GM12891 (cell line): ENCODE results near the gene ICA1.
A peak's percentile ranks its signal among the peaks of the same experiment; 100 is the strongest.
"Not testable (repeated sequence)": the region's sequence is repeated elsewhere in the genome, so short reads cannot be mapped to it uniquely, and the experiment has no call there.

ENCODE experiments used
- DNase-seq: peaks from one replicate; pipeline ENCODE4 v3.0.0; 2011; ENCODE audit warnings: low spot score; ENCODE audit not compliant: insufficient read length
- FAIRE-seq: peaks from 2 replicates; lab custom pipeline; 2011; peaks lifted over from hg19 to GRCh38; lab: Jason Lieb, UNC
- PAX5 ChIP-seq: IDR thresholded peaks from 2 replicates; pipeline ENCODE4 v1.6.1; 2011; ENCODE audit warnings: low read length, moderate library complexity, mild to moderate bottlenecking; ENCODE audit not compliant: insufficient read depth, severe bottlenecking
- POLR2A ChIP-seq: IDR thresholded peaks from 2 replicates; pipeline ENCODE4 v1.6.1; 2011; ENCODE audit warnings: low read depth, low read length, control low read depth
- POLR2AphosphoS5 ChIP-seq: IDR thresholded peaks from 2 replicates; pipeline ENCODE4 v1.6.1; 2011; ENCODE audit warnings: low read depth, low read length, control low read depth
- POU2F2 ChIP-seq: IDR thresholded peaks from 2 replicates; pipeline ENCODE4 v1.6.1; 2011; ENCODE audit warnings: low read depth, mild to moderate bottlenecking, control low read depth, low read length, moderate library complexity
- SPI1 ChIP-seq: IDR thresholded peaks from 2 replicates; pipeline ENCODE4 v1.6.1; 2011; ENCODE audit warnings: low read depth, low read length, control low read depth
- TAF1 ChIP-seq: IDR thresholded peaks from 2 replicates; pipeline ENCODE4 v1.6.1; 2011; ENCODE audit warnings: low read depth, low read length, control low read depth

ICA1 gene

GRCh38 chr7:8114175-8114574, 147.8 kb downstream of the ICA1 start:
- DNase-seq (no peak), FAIRE-seq (no peak)
- TF ChIP-seq POLR2A, result no peak
- TF ChIP-seq POLR2AphosphoS5, result no peak
- TF ChIP-seq POU2F2, result no peak
- no peak for TF ChIP-seq PAX5
- TF ChIP-seq SPI1, result no peak
- no peak for TF ChIP-seq TAF1

- FAIRE-seq (peak; percentile 50), DNase-seq (no peak)
- no peak for TF ChIP-seq PAX5
- TF ChIP-seq POLR2AphosphoS5, result no peak
- no peak for TF ChIP-seq POLR2A
Measured at GRCh38 chr7:8113184-8113583, 148.8 kb downstream of the ICA1 start.

DNA sequence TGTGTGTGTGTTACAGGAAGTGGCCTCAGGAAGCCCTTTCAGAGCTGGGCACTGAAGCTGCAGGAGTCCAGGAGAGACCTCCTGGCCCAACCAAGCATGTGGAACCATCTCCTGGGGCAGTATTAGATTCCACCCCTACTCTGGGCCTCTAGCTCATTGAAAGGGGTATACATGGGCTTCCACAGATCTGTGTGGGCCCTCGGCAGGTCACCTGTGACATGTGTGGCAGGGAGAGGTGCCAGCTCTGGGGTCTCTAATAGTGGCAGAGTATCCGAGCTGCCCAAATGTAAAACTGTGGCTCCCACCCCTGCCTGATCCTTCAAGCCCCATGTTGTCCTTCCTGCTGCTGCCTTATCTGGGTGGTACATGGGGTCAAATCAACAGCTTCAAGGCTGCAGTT, 149.3 kb downstream of the ICA1 start:
- DNase-seq (no peak), FAIRE-seq (no peak)
- TF ChIP-seq POLR2AphosphoS5 (no peak), SPI1 (no peak), TAF1 (no peak), POU2F2 (no peak), POLR2A (no peak), PAX5 (no peak)

DNA sequence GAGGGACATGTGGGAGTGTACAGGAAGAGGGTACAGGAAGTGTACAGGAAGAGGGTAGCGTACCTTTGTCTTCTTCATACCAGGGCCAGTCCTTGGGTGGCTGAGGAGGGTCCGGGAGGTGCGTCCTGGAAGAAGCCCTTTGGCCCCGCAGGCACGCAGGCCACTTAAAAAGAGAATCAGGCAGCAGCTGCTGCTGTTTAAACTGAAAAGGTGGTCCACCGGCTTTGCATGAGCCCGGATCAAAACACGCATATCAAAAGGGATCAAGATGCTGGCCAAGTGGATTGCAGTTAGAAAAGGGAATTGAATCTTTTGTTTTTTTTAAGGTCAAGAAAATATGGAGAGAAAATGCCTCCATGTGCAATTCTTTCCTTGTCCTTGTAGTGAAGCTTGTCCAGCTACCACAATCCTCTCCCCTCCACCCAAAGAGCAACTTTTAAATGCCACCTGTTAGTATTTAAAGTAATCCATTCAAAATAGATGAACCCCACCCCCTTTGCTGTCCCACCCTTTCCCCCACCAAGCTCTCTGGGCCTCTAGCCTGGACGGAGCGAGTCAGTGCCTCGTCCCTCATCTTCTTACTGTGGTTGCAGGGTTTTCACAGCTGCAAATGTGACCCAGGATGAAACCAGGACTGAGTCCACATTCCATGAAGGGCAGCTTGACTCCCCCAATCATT, 150.5 kb downstream of the ICA1 start:
- no peak for FAIRE-seq
- TF ChIP-seq SPI1 (no peak), POLR2A (no peak), PAX5 (no peak), POU2F2 (no peak), POLR2AphosphoS5 (no peak), TAF1 (no peak)
- DNase-seq, result no peak

DNA sequence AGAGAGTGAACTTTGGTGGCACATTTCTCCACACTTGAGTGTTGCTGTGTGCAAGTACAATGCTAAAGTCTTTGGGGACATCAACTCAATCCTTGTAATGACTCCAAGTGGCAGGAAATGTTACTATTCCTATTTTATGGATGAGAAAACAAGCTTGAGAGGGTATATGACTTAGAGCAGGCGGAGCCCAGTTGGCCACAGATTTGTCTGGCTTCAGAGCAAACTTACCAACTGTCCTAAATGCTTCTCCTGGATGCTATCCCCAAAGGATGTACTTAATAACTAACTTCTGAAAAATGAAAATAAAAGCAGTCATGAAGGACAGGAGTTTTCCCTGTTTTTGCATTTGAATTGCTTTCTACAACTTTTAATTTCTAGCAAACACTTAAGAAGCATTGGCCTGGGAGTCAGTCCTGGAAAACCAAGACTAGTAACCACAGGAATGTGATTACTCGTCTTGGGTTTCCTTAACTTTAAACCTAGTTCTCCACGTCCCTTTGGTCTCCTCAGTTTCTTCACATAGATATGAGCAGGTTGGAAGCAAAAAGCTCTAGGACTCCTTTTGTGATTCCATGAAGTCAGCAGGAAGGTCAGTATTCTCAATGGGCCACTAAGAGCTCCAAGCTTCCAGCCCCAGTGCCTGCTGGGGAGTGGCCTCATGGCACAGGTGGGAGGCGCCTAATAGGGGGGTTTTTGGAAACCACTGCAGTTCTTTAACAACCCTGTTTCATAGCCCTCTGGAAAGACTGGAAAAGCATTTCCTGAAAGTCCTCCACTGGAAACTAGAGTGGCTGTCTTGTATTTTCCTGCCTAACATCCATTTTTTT, 152.6 kb downstream of the ICA1 start:
- no peak for TF ChIP-seq POLR2A
- no peak for TF ChIP-seq TAF1
- TF ChIP-seq PAX5, result no peak
- TF ChIP-seq POLR2AphosphoS5, result no peak
- TF ChIP-seq SPI1, result no peak
- no peak for DNase-seq
- FAIRE-seq, result no peak

- FAIRE-seq (no peak), DNase-seq (no peak)
- TF ChIP-seq PAX5, result no peak
- no peak for TF ChIP-seq POU2F2
- no peak for TF ChIP-seq SPI1
- TF ChIP-seq POLR2A, result no peak
- TF ChIP-seq POLR2AphosphoS5, result no peak
- no peak for TF ChIP-seq TAF1
Measured at GRCh38 chr7:8105449-8106095, 156.4 kb downstream of the ICA1 start.

DNA sequence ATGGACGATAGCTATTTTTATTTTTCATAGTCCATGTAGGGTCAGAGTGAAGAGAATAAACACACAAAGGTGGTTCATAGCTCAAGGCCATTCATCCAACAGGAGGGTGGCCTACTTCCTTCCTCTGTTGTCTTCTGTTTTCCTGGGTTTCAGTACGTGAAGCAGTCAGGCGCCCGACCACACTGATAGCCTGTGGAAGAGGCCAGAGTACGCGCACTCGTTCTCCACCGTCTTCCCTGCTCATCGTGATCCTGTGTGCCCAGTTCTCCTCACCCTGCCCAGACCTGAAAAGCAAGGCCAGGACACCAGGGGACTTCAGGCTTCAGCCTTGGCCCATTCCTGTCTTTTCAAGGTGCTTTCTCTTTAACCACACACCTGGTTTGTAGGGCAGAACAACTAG, 158.7 kb downstream of the ICA1 start:
- FAIRE-seq, result no peak
- TF ChIP-seq SPI1 (no peak), PAX5 (no peak), TAF1 (no peak), POU2F2 (no peak), POLR2AphosphoS5 (no peak), POLR2A (no peak)
- no peak for DNase-seq

DNA sequence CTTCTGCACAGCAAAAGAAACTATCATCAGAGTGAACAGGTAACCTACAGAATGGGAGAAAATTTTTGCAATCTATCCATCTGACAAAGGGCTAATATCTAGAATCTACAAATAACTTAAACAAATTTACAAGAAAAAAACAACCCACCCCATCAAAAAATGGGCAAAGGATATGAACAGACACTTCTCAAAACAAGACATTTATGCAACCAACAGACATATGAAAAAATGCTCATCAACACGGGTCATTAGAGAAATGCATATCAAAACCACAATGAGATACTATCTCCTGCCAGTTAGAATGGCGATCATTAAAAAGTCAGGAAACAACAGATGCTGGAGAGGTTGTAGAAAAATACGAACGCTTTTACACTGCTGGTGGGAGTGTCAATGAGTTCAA, 160.7 kb downstream of the ICA1 start:
- DNase-seq, FAIRE-seq: not testable (repeated sequence)
